ENCODE data around the gene AKAP13. TPM values are rescaled to one million over a fixed set of nuclear protein-coding genes. Genes with fewer than 3 reads are reported as not detected.
"Not testable (repeated sequence)": the region's sequence is repeated elsewhere in the genome, so short reads cannot be mapped to it uniquely, and the experiment has no call there.

The AKAP13 gene
- total and polyA plus RNA-seq, 9 donors = 45.3 to 190 (median 98.6) TPM

GRCh38 chr15:85440451-85440850 lies 60.0 kb downstream of the AKAP13 start:
- no peak overlapping the region for H3K27ac ChIP-seq
- intact Hi-C loops (cut with DNase I) = no loop called here
- 89 to 91% (median 90%) methylated on average over 2 of the region's 2 CpGs for WGBS, 3 donors

DNA sequence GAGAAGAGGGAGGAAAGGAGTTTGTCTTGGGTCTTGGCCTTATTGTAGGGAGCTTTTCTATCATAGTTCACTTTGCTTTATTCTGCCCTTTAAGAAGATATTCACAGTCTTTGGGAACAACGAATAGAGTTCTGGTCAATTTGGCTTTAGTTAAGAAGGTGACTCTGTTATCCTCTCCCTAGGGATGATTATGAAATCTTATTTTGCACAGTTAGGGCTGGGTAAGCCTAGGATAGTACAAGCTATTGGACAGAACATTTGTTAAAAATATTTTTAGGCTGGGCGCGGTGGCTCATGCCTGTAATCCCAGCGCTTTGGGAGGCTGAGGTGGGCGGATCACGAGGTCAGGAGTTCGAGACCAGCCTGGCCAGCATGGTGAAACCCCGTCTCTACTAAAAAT lies 61.5 kb downstream of the AKAP13 start:
- H3K4me3 ChIP-seq; H3K27ac ChIP-seq; DNase-seq; intact Hi-C loops (cut with DNase I); H3K9me3 ChIP-seq; H3K36me3 ChIP-seq; H3K27me3 ChIP-seq; H3K4me1 ChIP-seq (ENCODE audit: insufficient read depth): not testable (repeated sequence)
- WGBS, 3 donors = 89 to 91% (median 91%) methylated on average over 7 to 8 of the region's 8 CpGs

More at GRCh38 chr15:85440451-85440850, 60.0 kb downstream of the AKAP13 start:
- peaks cover 5% of the 10 kb centered on the region for H3K4me1 ChIP-seq (ENCODE audit: insufficient read depth)
- no peaks in the 10 kb centered on the region for H3K9me3 ChIP-seq
- no peaks in the 10 kb centered on the region for H3K36me3 ChIP-seq
- no peak for TF ChIP-seq POLR2A (IDR thresholded peaks at IDR 0.05)
- TF ChIP-seq, protein P1, sequence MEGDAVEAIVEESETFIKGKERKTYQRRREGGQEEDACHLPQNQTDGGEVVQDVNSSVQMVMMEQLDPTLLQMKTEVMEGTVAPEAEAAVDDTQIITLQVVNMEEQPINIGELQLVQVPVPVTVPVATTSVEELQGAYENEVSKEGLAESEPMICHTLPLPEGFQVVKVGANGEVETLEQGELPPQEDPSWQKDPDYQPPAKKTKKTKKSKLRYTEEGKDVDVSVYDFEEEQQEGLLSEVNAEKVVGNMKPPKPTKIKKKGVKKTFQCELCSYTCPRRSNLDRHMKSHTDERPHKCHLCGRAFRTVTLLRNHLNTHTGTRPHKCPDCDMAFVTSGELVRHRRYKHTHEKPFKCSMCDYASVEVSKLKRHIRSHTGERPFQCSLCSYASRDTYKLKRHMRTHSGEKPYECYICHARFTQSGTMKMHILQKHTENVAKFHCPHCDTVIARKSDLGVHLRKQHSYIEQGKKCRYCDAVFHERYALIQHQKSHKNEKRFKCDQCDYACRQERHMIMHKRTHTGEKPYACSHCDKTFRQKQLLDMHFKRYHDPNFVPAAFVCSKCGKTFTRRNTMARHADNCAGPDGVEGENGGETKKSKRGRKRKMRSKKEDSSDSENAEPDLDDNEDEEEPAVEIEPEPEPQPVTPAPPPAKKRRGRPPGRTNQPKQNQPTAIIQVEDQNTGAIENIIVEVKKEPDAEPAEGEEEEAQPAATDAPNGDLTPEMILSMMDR (IDR thresholded peaks at IDR 0.05) = no peak
- no peak for DNase-seq
- no peak overlapping the region for H3K4me3 ChIP-seq
- no peaks in the 10 kb centered on the region for H3K27me3 ChIP-seq

DNA sequence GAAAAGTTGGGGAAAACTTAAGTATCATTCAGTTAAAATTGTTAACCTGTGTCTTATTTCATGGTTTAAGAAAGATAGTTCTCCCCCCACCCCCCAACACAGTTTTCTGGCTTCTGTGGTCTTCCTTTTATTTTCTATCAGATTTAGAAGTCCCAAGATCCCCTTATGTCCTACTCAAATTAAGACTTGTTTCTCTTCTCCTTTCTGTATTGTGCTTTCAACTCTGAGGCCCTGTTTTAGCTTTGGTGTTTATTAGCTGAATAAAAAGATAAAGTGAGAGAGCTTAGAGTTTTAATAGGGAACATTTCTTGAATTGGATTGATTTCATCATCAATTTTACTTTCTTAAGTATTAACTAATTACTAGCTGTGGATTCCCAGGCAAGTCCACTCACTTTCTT lies 62.6 kb downstream of the AKAP13 start:
- TF ChIP-seq POLR2A (IDR thresholded peaks at IDR 0.05) = no peak
- TF ChIP-seq EP300 (IDR thresholded peaks at IDR 0.05) = no peak
- TF ChIP-seq, protein P1 (IDR thresholded peaks at IDR 0.05) = no peak
- Histone ChIP-seq H3K36me3 (no peaks in the 10 kb centered on the region), H3K4me1 (ENCODE audit: insufficient read depth) (peaks cover 5% of the 10 kb centered on the region), H3K27me3 (no peaks in the 10 kb centered on the region), H3K9me3 (no peaks in the 10 kb centered on the region), H3K27ac (no peak overlapping the region), H3K4me3 (no peak overlapping the region)
- intact Hi-C loops (cut with DNase I) = no loop called here
- DNase-seq = no peak

GRCh38 chr15:85443593-85444087 lies 63.2 kb downstream of the AKAP13 start:
- H3K9me3 ChIP-seq = no peaks in the 10 kb centered on the region
- DNase-seq = no peak
- no peaks in the 10 kb centered on the region for H3K27me3 ChIP-seq
- peaks cover 5% of the 10 kb centered on the region for H3K4me1 ChIP-seq (ENCODE audit: insufficient read depth)
- H3K27ac ChIP-seq = no peak overlapping the region
- H3K4me3 ChIP-seq = no peak overlapping the region
- intact Hi-C loops (cut with DNase I) = no loop called here
- H3K36me3 ChIP-seq = no peaks in the 10 kb centered on the region
- TF ChIP-seq, protein P1 (IDR thresholded peaks at IDR 0.05) = no peak
- no peak for TF ChIP-seq POLR2A (IDR thresholded peaks at IDR 0.05)
- no peak for TF ChIP-seq EP300 (IDR thresholded peaks at IDR 0.05)
- 88 to 91% (median 90%) methylated on average over 4 of the region's 4 CpGs for WGBS, 3 donors

DNA sequence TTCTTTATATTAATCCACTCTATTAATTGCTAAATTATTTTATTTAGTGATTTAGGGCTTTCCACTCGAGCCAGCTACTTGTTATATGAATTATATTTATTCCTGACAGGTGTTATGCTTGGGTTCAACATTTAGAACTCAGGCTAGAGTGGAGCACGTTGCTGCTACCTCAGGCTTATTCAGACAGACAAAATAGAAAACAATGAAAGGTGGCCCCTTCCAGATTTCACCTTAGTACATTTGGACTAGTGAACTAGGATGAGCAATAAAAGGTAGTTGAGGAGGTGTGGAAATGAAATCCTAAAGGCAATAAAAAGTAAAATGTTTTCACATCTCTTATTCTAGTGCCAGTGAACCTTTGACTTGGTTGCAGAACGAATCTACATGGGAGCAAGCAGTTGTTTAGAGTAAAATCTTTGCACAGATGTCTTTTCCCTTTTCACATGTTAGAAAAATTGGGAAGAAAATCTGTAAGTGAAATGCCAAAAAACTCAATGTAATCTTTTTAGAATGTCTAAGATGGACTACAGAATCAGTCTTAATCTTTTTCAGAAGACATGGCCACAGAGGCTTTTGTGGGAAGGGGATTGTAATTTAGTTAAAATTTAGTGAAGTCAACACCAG lies 63.8 kb downstream of the AKAP13 start:
- no peak for DNase-seq
- Histone ChIP-seq H3K4me1 (ENCODE audit: insufficient read depth) (peaks cover 5% of the 10 kb centered on the region), H3K27me3 (no peaks in the 10 kb centered on the region), H3K36me3 (no peaks in the 10 kb centered on the region), H3K9me3 (no peaks in the 10 kb centered on the region), H3K27ac (no peak overlapping the region), H3K4me3 (no peak overlapping the region)
- TF ChIP-seq POLR2A (IDR thresholded peaks at IDR 0.05) = no peak
- no peak for TF ChIP-seq EP300 (IDR thresholded peaks at IDR 0.05)
- TF ChIP-seq, protein P1 (IDR thresholded peaks at IDR 0.05) = no peak
- intact Hi-C loops (cut with DNase I) = no loop called here
- WGBS, 3 donors = 23 to 38% (median 36%) methylated on average over 3 of the region's 3 CpGs

All from ovary (tissue), 9 donors.